Stimulated activated CD8-positive, alpha-beta memory T cell treated with anti-CD3 and anti-CD28 coated beads, Interleukin-4, amount 100 ng/mL, for 24 hours (primary cell): ENCODE results near the gene LEP.

Experiments
- DNase-seq: peaks from one replicate; pipeline ENCODE4 v3.0.0-alpha.2; 2020; ENCODE audit warnings: low read depth

LEP gene

GRCh38 chr7:128247108-128247507 lies 6.0 kb downstream of the LEP start:
- DNase-seq = no peak

- no peak for DNase-seq
Observed at GRCh38 chr7:128247640-128248194, 6.6 kb downstream of the LEP start.

GRCh38 chr7:128251337-128251736 lies 10.3 kb downstream of the LEP start:
- no peak for DNase-seq

GRCh38 chr7:128253701-128254100 lies 12.6 kb downstream of the LEP start:
- DNase-seq = no peak

GRCh38 chr7:128254470-128254869 lies 13.4 kb downstream of the LEP start:
- no peak for DNase-seq

GRCh38 chr7:128255271-128255670 lies 14.2 kb downstream of the LEP start:
- no peak for DNase-seq

GRCh38 chr7:128257458-128257857 lies 16.4 kb downstream of the LEP start:
- no peak for DNase-seq

- DNase-seq = no peak
Observed at GRCh38 chr7:128259131-128260061, 18.3 kb downstream of the LEP start.

- no peak for DNase-seq
Observed at GRCh38 chr7:128260069-128260795, 19.2 kb downstream of the LEP start.

- DNase-seq = no peak
Observed at GRCh38 chr7:128262273-128263028, 21.4 kb downstream of the LEP start.

- no peak for DNase-seq
Observed at GRCh38 chr7:128263420-128263819, 22.3 kb downstream of the LEP start.

GRCh38 chr7:128264477-128264876 lies 23.4 kb downstream of the LEP start:
- DNase-seq = no peak

GRCh38 chr7:128265156-128265905 lies 24.3 kb downstream of the LEP start:
- DNase-seq = no peak

- DNase-seq = no peak
Observed at GRCh38 chr7:128265906-128266300, 24.8 kb downstream of the LEP start.

GRCh38 chr7:128266529-128266882 lies 25.4 kb downstream of the LEP start:
- no peak for DNase-seq

- no peak for DNase-seq
Observed at GRCh38 chr7:128266883-128267594, 26.0 kb downstream of the LEP start.

GRCh38 chr7:128267595-128267924 lies 26.5 kb downstream of the LEP start:
- no peak for DNase-seq

- DNase-seq = no peak
Observed at GRCh38 chr7:128268233-128268632, 27.2 kb downstream of the LEP start.

- DNase-seq = no peak
Observed at GRCh38 chr7:128270826-128271272, 29.8 kb downstream of the LEP start.

- DNase-seq = no peak
Observed at GRCh38 chr7:128271471-128271941, 30.4 kb downstream of the LEP start.
